Calu3 (cell line): Measurements from ENCODE around the gene SULT1A3. TPM values are rescaled to one million over a fixed set of nuclear protein-coding genes. Genes with fewer than 3 reads are reported as not detected.

Experiments used
- total RNA-seq: library from RNA; stranded (reverse); gene quantifications from 2 replicates; pipeline ENCODE4 v1.2.3, GENCODE V29; 2022

The SULT1A3 gene
- total RNA-seq, 1 experiment from 2014 or later = 39.5 TPM

Other genes starting within 250 kb of the SULT1A3 start
- 91.1 and 92.1 TPM in 2 replicates for gene TMEM219, start 237.2 kb upstream of the SULT1A3 start, total RNA-seq
- 75.9 and 76.2 TPM in 2 replicates for gene TAOK2, start 225.4 kb upstream of the SULT1A3 start, total RNA-seq
- 26.3 and 28.5 TPM in 2 replicates for gene HIRIP3, start 203.6 kb upstream of the SULT1A3 start, total RNA-seq
- gene INO80E, start 203.0 kb upstream of the SULT1A3 start, total RNA-seq = 107 TPM in 2 replicates
- 18.0 and 19.9 TPM in 2 replicates for gene DOC2A, start 188.2 kb upstream of the SULT1A3 start, total RNA-seq
- gene C16orf92, start 176.1 kb upstream of the SULT1A3 start, total RNA-seq = not detected in 2 replicates
- gene TLCD3B, start 168.0 kb upstream of the SULT1A3 start, total RNA-seq = 0.90 and 1.5 TPM in 2 replicates
- gene ALDOA, start 133.5 kb upstream of the SULT1A3 start, total RNA-seq = 1,549 and 1,562 TPM in 2 replicates
- gene PPP4C, start 123.3 kb upstream of the SULT1A3 start, total RNA-seq = 184 and 187 TPM in 2 replicates
- gene TBX6, start 107.3 kb upstream of the SULT1A3 start, total RNA-seq = 3.6 and 4.7 TPM in 2 replicates
- gene YPEL3, start 103.0 kb upstream of the SULT1A3 start, total RNA-seq = 21.1 and 28.0 TPM in 2 replicates
- 7.8 and 9.4 TPM in 2 replicates for gene GDPD3, start 85.7 kb upstream of the SULT1A3 start, total RNA-seq
- 69.9 and 82.1 TPM in 2 replicates for gene MAPK3, start 76.0 kb upstream of the SULT1A3 start, total RNA-seq
- 11.1 and 12.9 TPM in 2 replicates for gene CORO1A, start 15.7 kb upstream of the SULT1A3 start, total RNA-seq
- 166 and 171 TPM in 2 replicates for gene BOLA2B, start 5.6 kb upstream of the SULT1A3 start, total RNA-seq
- 45.0 and 71.1 TPM in 2 replicates for gene SLX1A, start 5.4 kb upstream of the SULT1A3 start, total RNA-seq
- 18.5 and 20.5 TPM in 2 replicates for gene NPIPB13, start 49.2 kb downstream of the SULT1A3 start, total RNA-seq
- gene CD2BP2, start 156.1 kb downstream of the SULT1A3 start, total RNA-seq = 65.8 and 82.6 TPM in 2 replicates
- gene TBC1D10B, start 171.2 kb downstream of the SULT1A3 start, total RNA-seq = 66.4 and 69.5 TPM in 2 replicates
- not detected in 2 replicates for gene MYL11, start 175.5 kb downstream of the SULT1A3 start, total RNA-seq
- 1.5 and 1.9 TPM in 2 replicates for gene SEPTIN1, start 183.3 kb downstream of the SULT1A3 start, total RNA-seq
- gene ZNF48, start 196.2 kb downstream of the SULT1A3 start, total RNA-seq = 21.2 and 24.8 TPM in 2 replicates
- gene ZNF771, start 208.4 kb downstream of the SULT1A3 start, total RNA-seq = 11.3 and 12.2 TPM in 2 replicates
- 120 and 124 TPM in 2 replicates for gene DCTPP1, start 230.8 kb downstream of the SULT1A3 start, total RNA-seq
- 85.0 and 109 TPM in 2 replicates for gene SEPHS2, start 246.6 kb downstream of the SULT1A3 start, total RNA-seq